Panc1 (cell line): ENCODE results near the gene CCDC148. TPM values are rescaled to one million over a fixed set of nuclear protein-coding genes. Genes with fewer than 3 reads are reported as not detected.
A peak's percentile ranks its signal among the peaks of the same experiment; 100 is the strongest.

Source experiments
- ATAC-seq: fragments of 200-7000 bp; cut with Tn5 transposase; 2 replicates; pipeline ENCODE4 v1.9.1; 2020; ENCODE audit warnings: mild to moderate bottlenecking, moderate library complexity
- BruUV-seq: library from RNA; stranded (reverse); fragments of 400-500 nt; replicated peaks from 2 replicates; lab custom pipeline; 2021; lab: Mats Ljungman, UMichigan
- CTCF ChIA-PET: fragments of 300-600 bp; sonication (Branson Sonifier 250); formaldehyde crosslinking; loops from one replicate; lab custom pipeline; 2022; ENCODE audit warnings: antibody characterized with exemption; lab: Charles Lee
- POLR2A ChIA-PET: fragments of 300-600 bp; sonication (Branson Sonifier 250); formaldehyde crosslinking; loops from one replicate; lab custom pipeline; 2022; ENCODE audit warnings: antibody characterized with exemption; lab: Charles Lee
- DNase-seq: peaks from one replicate; pipeline ENCODE4 v3.0.0-alpha.2; 2010; ENCODE audit warnings: low read depth, low spot score
- H3K27ac ChIP-seq: 2 replicates; pipeline ENCODE4 v1.5.1; 2011; ENCODE audit warnings: mild to moderate bottlenecking, low read length, inconsistent platforms
- H3K27me3 ChIP-seq: fragments of 200-500 bp; sonication (Bioruptor generic); 2 replicates; pipeline ENCODE4 v1.6.0; 2014; ENCODE audit warnings: low read length, inconsistent platforms; ENCODE audit not compliant: control insufficient read depth, insufficient read depth
- H3K36me3 ChIP-seq: fragments of 200-500 bp; sonication (Bioruptor generic); 2 replicates; pipeline ENCODE4 v1.5.1; 2014; ENCODE audit warnings: inconsistent platforms, mild to moderate bottlenecking, low read length, moderate library complexity; ENCODE audit not compliant: control insufficient read depth, insufficient read depth
- H3K4me1 ChIP-seq: 2 replicates; pipeline ENCODE4 v1.5.1; 2011; ENCODE audit warnings: inconsistent platforms, mild to moderate bottlenecking, low read length, moderate library complexity; ENCODE audit not compliant: control insufficient read depth, insufficient read depth
- H3K4me3 ChIP-seq, 2 experiments: 2 replicates each; pipeline ENCODE4 v1.5.1; 2011 to 2012; ENCODE audit warnings: low read depth in 2 of 2, low read length in 2 of 2, mild to moderate bottlenecking in 2 of 2, inconsistent platforms in 1 of 2, moderate library complexity in 1 of 2
- H3K9me3 ChIP-seq: fragments of 200-500 bp; sonication (Bioruptor generic); 2 replicates; pipeline ENCODE4 v1.5.1; 2014; ENCODE audit warnings: low read depth, mild to moderate bottlenecking, inconsistent platforms, low read length, moderate library complexity; ENCODE audit not compliant: control insufficient read depth, insufficient read depth
- POLR2AphosphoS5 ChIP-seq: IDR thresholded peaks from 2 replicates; pipeline ENCODE4 v1.6.1; 2012; ENCODE audit warnings: mild to moderate bottlenecking, low read depth, low read length, moderate library complexity
- SIN3A ChIP-seq: IDR thresholded peaks from 2 replicates; pipeline ENCODE4 v1.6.1; 2012; ENCODE audit warnings: low read depth, mild to moderate bottlenecking, low read length, moderate library complexity, borderline replicate concordance; ENCODE audit not compliant: insufficient read depth
- TCF7L2 ChIP-seq: IDR thresholded peaks from 2 replicates; pipeline ENCODE4 v1.6.1; 2011; ENCODE audit warnings: mild to moderate bottlenecking, low read depth, low read length, inconsistent platforms
- in situ Hi-C: cut with HindIII; loops from 2 replicates; pipeline ENCODE4 v1.10.0; 2016; ENCODE audit warnings: low sequenced_read_pairs, low pct_unique_long_range_greater_than_20kb
- intact Hi-C: fragments of 100-400 bp; cut with micrococcal nuclease; formaldehyde crosslinking; loops from one replicate; pipeline ENCODE4 v1.10.0; 2022; ENCODE audit not compliant: unreplicated experiment
- total RNA-seq: library from RNA; stranded (reverse); gene quantifications from one replicate; pipeline ENCODE4 v1.2.1, GENCODE V29; 2021; ENCODE audit not compliant: unreplicated experiment
- TF ChIP-seq, protein P1 (sequence below): fragments of 450-650 bp; IDR thresholded peaks from 2 replicates; pipeline ENCODE4 v1.5.1; 2017; ENCODE audit warnings: mild to moderate bottlenecking
- TF ChIP-seq, protein P2 (sequence below), 2 experiments: IDR thresholded peaks; 2 replicates each; pipeline ENCODE4 v1.6.1; 2011 to 2012; ENCODE audit warnings: low read depth in 2 of 2, control low read depth in 1 of 2, low read length in 1 of 2, mild to moderate bottlenecking in 1 of 2, moderate library complexity in 1 of 2; ENCODE audit not compliant: insufficient read depth in 1 of 2

Gene CCDC148
- total RNA-seq, 1 experiment from 2014 or later: 0.92 TPM

DNA sequence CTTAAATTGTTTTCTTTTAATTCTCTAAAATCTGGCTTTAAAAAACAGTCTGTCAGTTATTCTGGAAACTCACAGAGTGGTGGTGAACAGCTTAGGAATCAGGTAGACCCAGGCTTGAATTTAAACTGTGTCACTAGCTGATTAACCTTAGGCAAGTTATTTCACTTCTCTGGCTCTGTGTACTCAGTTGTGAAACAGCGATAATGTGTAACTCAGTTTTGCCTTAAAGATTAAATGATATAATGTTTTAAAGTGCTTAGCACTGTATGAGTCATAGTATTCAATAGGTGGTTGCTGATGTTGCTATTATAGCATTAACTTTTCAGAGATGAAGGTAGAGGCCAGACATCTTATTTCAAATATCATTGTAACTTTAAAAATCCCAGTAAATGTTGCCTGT is 40.9 kb upstream of the CCDC148 start:
- Histone ChIP-seq H3K4me3 (no peak overlapping the region), H3K27me3 (no peaks in the 10 kb centered on the region), H3K36me3 (no peaks in the 10 kb centered on the region), H3K4me1 (peaks cover 53% of the 10 kb centered on the region), H3K27ac (peak overlapping the region; percentile 40), H3K9me3 (no peaks in the 10 kb centered on the region)
- TF ChIP-seq POLR2AphosphoS5 (no peak), SIN3A (no peak), TCF7L2 (no peak)
- TF ChIP-seq, protein P1, sequence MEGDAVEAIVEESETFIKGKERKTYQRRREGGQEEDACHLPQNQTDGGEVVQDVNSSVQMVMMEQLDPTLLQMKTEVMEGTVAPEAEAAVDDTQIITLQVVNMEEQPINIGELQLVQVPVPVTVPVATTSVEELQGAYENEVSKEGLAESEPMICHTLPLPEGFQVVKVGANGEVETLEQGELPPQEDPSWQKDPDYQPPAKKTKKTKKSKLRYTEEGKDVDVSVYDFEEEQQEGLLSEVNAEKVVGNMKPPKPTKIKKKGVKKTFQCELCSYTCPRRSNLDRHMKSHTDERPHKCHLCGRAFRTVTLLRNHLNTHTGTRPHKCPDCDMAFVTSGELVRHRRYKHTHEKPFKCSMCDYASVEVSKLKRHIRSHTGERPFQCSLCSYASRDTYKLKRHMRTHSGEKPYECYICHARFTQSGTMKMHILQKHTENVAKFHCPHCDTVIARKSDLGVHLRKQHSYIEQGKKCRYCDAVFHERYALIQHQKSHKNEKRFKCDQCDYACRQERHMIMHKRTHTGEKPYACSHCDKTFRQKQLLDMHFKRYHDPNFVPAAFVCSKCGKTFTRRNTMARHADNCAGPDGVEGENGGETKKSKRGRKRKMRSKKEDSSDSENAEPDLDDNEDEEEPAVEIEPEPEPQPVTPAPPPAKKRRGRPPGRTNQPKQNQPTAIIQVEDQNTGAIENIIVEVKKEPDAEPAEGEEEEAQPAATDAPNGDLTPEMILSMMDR: no peak
- TF ChIP-seq, protein P2, sequence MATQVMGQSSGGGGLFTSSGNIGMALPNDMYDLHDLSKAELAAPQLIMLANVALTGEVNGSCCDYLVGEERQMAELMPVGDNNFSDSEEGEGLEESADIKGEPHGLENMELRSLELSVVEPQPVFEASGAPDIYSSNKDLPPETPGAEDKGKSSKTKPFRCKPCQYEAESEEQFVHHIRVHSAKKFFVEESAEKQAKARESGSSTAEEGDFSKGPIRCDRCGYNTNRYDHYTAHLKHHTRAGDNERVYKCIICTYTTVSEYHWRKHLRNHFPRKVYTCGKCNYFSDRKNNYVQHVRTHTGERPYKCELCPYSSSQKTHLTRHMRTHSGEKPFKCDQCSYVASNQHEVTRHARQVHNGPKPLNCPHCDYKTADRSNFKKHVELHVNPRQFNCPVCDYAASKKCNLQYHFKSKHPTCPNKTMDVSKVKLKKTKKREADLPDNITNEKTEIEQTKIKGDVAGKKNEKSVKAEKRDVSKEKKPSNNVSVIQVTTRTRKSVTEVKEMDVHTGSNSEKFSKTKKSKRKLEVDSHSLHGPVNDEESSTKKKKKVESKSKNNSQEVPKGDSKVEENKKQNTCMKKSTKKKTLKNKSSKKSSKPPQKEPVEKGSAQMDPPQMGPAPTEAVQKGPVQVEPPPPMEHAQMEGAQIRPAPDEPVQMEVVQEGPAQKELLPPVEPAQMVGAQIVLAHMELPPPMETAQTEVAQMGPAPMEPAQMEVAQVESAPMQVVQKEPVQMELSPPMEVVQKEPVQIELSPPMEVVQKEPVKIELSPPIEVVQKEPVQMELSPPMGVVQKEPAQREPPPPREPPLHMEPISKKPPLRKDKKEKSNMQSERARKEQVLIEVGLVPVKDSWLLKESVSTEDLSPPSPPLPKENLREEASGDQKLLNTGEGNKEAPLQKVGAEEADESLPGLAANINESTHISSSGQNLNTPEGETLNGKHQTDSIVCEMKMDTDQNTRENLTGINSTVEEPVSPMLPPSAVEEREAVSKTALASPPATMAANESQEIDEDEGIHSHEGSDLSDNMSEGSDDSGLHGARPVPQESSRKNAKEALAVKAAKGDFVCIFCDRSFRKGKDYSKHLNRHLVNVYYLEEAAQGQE (IDR thresholded peaks at IDR 0.05; ENCODE audit: insufficient read depth in 1 of 2, low read depth in 2 of 2, low read length in 1 of 2): no peak
- no peak; the same call in 1 of the 2 replicates for ATAC-seq
- in situ Hi-C loops: no loop called here
- intact Hi-C loops: no loop called here
- BruUV-seq: no TSS peak
- ChIA-PET POLR2A (no interaction called here), CTCF (no interaction called here)
- no peak for DNase-seq

DNA sequence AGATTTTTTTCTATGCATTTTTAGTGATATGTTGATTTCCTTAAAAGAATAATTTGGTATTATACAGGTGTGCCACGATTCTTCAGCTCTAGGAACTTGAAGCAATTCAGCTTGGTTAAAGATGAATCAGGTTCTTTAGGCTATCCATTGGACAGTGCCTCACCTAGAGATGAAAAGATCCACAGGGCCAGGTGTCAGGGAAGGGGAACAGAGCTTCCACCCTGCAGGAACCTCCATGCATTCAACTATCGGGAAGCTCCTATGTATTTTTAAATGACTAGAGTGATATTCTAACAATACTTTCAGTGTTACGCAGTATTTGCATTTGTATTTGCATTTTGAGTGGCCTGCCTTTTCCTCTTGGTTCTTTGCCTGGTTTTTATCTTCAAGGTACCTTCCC is 40.4 kb upstream of the CCDC148 start:
- H3K9me3 ChIP-seq: no peaks in the 10 kb centered on the region
- DNase-seq: no peak
- no peak overlapping the region for H3K4me3 ChIP-seq
- no TSS peak for BruUV-seq
- intact Hi-C loops: no loop called here
- peak overlapping the region; percentile 40; the same call in 1 of the 2 replicates for H3K27ac ChIP-seq
- ATAC-seq: no peak
- ChIA-PET POLR2A (no interaction called here), CTCF (no interaction called here)
- no peaks in the 10 kb centered on the region for H3K27me3 ChIP-seq
- in situ Hi-C loops: no loop called here
- TF ChIP-seq SIN3A (no peak), POLR2AphosphoS5 (no peak), TCF7L2 (no peak)
- TF ChIP-seq, protein P1: no peak
- TF ChIP-seq, protein P2 (IDR thresholded peaks at IDR 0.05; ENCODE audit: insufficient read depth in 1 of 2, low read depth in 2 of 2, low read length in 1 of 2): no peak
- no peaks in the 10 kb centered on the region for H3K36me3 ChIP-seq
- H3K4me1 ChIP-seq: peaks cover 48% of the 10 kb centered on the region
